GM12892 (cell line): ENCODE results near the gene KIF26A.

Experiments used
- POLR2A ChIP-seq: IDR thresholded peaks from 2 replicates; pipeline ENCODE4 v1.6.1; 2011; ENCODE audit warnings: low read depth, low read length, control low read depth
- POLR2AphosphoS5 ChIP-seq: IDR thresholded peaks from 2 replicates; pipeline ENCODE4 v1.6.1; 2011; ENCODE audit warnings: low read depth, low read length, control low read depth
- TAF1 ChIP-seq: IDR thresholded peaks from 2 replicates; pipeline ENCODE4 v1.6.1; 2011; ENCODE audit warnings: low read depth, mild to moderate bottlenecking, control low read depth, low read length, borderline replicate concordance

- TF ChIP-seq POLR2A (no peak), POLR2AphosphoS5 (no peak), TAF1 (no peak)
Measured at GRCh38 chr14:104091061-104091926, 47.1 kb upstream of the KIF26A start.
